ENCODE results near the gene F10. TPM values are rescaled to one million over a fixed set of nuclear protein-coding genes. Genes with fewer than 3 reads are reported as not detected.
A peak's percentile ranks its signal among the peaks of the same experiment; 100 is the strongest.

The F10 gene
- total RNA-seq, 6 donors from 2014 or later = 5.3 to 25.0 (median 8.8) TPM

DNA sequence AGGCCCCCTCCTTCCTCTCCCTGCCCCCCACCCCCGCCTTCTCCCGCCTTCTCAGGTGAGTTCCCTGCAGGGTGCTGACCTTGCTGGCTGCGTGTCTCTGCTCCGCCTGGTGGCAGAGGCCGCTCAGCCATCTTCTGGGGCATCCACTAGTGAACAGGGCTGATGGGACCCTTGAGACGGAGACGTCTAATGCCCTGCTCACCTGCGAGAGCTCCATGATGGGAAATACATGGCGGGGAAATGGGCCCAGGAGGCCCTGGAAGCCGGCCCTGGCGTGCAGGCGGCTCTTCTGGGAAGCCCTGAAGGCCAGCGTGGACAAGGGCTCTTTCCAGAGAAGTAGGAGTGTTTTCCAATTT is 32.2 kb upstream of the F10 start:
- TF ChIP-seq, protein P1, sequence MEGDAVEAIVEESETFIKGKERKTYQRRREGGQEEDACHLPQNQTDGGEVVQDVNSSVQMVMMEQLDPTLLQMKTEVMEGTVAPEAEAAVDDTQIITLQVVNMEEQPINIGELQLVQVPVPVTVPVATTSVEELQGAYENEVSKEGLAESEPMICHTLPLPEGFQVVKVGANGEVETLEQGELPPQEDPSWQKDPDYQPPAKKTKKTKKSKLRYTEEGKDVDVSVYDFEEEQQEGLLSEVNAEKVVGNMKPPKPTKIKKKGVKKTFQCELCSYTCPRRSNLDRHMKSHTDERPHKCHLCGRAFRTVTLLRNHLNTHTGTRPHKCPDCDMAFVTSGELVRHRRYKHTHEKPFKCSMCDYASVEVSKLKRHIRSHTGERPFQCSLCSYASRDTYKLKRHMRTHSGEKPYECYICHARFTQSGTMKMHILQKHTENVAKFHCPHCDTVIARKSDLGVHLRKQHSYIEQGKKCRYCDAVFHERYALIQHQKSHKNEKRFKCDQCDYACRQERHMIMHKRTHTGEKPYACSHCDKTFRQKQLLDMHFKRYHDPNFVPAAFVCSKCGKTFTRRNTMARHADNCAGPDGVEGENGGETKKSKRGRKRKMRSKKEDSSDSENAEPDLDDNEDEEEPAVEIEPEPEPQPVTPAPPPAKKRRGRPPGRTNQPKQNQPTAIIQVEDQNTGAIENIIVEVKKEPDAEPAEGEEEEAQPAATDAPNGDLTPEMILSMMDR (IDR thresholded peaks at IDR 0.05) = no peak
- no peak for TF ChIP-seq POLR2A (IDR thresholded peaks at IDR 0.05)
- TF ChIP-seq POLR2AphosphoS5 (IDR thresholded peaks at IDR 0.05) = no peak
- TF ChIP-seq EP300 (IDR thresholded peaks at IDR 0.05) = no peak

DNA sequence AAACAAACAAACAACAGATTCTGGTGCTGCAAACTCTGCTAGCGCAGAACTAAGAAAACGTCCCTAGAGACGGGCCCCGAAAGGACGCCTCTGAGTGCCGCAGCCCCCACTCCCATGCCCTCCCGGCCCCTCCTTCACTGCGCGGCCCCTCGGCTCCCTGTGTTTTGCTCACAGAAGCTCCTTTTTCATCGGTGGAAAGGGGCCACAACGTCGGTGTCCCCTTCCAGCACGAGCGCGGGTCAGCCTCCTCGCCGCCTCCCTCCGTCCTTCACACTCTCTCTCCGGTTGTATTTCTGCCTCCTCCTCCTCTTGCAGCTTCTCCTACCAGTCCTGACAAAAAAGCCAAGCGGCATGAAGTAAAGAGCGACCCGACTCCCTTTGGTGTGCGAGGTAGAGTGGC is 31.8 kb upstream of the F10 start:
- Histone ChIP-seq H3K27ac (no peak overlapping the region), H3K27me3 (no peaks in the 10 kb centered on the region), H3K4me3 (no peak overlapping the region), H3K4me1 (no peaks in the 10 kb centered on the region), H3K9me3 (no peaks in the 10 kb centered on the region), H3K36me3 (peaks cover 0 to 53% (median 16%) of the 10 kb centered on the region in 4 donors)
- DNase-seq = no peak
- no peak for ATAC-seq (ENCODE audit: low FRiP score in 2 of 2)
- 92 to 93% methylated on average over 24 of the region's 24 CpGs for WGBS, 2 donors
- TF ChIP-seq EP300 (IDR thresholded peaks at IDR 0.05) (no peak), POLR2AphosphoS5 (IDR thresholded peaks at IDR 0.05) (no peak), POLR2A (IDR thresholded peaks at IDR 0.05) (no peak)
- TF ChIP-seq, protein P1 (IDR thresholded peaks at IDR 0.05) = no peak

More for the DNA sequence above, 32.2 kb upstream of the F10 start:
- Histone ChIP-seq H3K9me3 (no peaks in the 10 kb centered on the region), H3K27me3 (no peaks in the 10 kb centered on the region), H3K27ac (no peak overlapping the region), H3K4me1 (no peaks in the 10 kb centered on the region), H3K4me3 (no peak overlapping the region), H3K36me3 (peaks cover 0 to 54% (median 16%) of the 10 kb centered on the region in 4 donors)
- DNase-seq = no peak
- WGBS, 2 donors = 90 to 92% methylated on average over 11 to 13 of the region's 13 CpGs
- no peak for ATAC-seq (ENCODE audit: low FRiP score in 2 of 2)

- no peak for ATAC-seq (ENCODE audit: low FRiP score in 2 of 2)
- peak in 1 of 2 donors; percentile 64 for DNase-seq
- 86 to 90% methylated on average over 17 to 30 of the region's 30 CpGs for WGBS, 2 donors
These were observed 31.3 kb upstream of the F10 start for GRCh38 chr13:113091211-113091771.

DNA sequence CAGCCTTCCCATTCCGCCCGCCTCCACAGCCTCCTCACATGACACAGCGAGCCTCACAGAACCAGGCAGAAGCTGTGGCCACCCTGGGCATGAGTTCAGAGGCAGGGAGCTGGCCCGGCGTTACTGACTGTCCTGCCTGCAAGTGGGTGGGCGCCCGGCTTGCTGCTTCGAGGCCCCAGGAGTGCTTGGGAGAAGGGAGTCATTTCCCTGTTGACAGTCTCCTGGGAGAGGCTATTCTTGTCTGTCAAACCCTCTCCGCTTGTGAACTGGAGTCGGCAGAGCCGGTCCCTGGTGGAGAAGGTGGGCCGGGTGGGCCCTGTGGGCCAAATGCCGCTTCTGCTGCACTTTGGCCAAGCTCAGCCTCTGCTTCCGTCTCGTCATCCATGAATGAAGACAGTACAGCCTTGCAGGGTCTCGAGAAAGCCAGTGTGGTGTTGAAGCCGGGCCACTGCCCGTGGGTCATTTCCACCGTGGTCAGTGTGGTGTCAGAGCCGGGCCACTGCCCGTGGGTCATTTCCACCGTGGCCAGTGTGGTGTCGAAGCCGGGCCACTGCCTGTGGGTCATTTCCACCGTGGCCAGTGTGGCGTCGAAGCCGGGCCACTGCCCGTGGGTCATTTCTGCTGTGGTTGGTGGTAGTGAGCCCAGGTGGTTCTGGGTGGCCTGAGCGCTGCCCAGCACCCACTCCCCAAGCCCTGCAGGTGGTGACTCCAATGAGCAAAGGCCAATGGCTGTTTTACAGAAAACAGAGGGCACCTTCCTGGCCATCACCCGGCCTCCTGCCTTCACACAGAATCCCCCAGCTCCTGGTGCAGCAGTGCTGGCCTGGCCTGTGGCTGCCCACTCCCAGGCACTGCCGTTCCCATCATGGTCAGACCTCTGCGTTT is 30.5 kb upstream of the F10 start:
- no peak for TF ChIP-seq EP300 (IDR thresholded peaks at IDR 0.05)
- TF ChIP-seq POLR2AphosphoS5 (IDR thresholded peaks at IDR 0.05) = no peak
- TF ChIP-seq, protein P1 (IDR thresholded peaks at IDR 0.05) = no peak
- no peak for TF ChIP-seq POLR2A (IDR thresholded peaks at IDR 0.05)
- Histone ChIP-seq H3K9me3 (no peaks in the 10 kb centered on the region), H3K27ac (no peak overlapping the region), H3K36me3 (peaks cover 0 to 47% (median 15%) of the 10 kb centered on the region in 4 donors), H3K4me3 (no peak overlapping the region), H3K4me1 (no peaks in the 10 kb centered on the region), H3K27me3 (no peaks in the 10 kb centered on the region)
- 90 to 91% methylated on average over 15 to 33 of the region's 33 CpGs for WGBS, 2 donors
- DNase-seq = peak in 1 of 2 donors; percentile 75
- ATAC-seq (ENCODE audit: low FRiP score in 2 of 2) = no peak

More at GRCh38 chr13:113091211-113091771, 31.3 kb upstream of the F10 start:
- Histone ChIP-seq H3K36me3 (peaks cover 0 to 52% (median 16%) of the 10 kb centered on the region in 4 donors), H3K27me3 (no peaks in the 10 kb centered on the region), H3K4me1 (no peaks in the 10 kb centered on the region), H3K9me3 (no peaks in the 10 kb centered on the region), H3K27ac (no peak overlapping the region), H3K4me3 (no peak overlapping the region)
- no peak for TF ChIP-seq POLR2A (IDR thresholded peaks at IDR 0.05)

DNA sequence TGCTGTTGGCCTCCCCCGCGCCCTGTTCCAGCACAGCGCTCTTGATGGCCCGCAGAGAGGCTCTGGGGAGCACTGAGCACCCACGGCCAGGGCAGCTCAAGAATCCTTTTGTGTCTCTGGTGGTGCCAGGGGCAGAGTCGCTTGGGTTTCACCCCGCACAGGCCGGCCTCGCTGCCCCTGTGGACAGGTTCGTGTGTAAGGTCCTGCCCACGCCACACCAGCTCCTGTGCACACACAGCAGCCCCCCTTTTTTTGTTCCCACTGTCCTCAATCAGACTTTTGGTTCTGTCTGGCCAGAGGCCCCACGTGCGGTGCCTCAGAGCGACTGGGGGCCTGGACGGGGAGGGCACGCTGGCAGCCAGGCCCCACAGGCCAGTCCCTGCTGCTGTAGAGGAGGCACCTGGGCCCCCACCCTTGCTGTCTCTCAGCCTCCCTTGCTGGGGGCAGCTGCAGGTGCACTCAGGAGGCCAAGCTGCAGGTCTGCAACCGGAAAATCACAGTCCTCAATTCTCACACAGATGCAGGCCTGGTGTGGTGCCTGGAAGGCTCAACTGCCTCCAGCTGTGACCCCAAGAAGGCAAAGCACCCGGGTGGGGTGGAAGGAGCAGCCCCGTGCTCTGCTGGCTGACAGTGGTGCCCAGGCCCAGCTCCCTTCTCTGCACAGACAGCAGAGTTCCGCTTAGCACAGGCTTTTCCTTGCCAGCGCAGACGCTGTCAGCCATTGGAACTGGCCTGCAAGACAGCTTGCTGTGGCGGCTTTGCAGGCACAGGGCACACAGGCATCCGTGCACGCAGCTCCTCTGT is 29.6 kb upstream of the F10 start:
- no peak overlapping the region for H3K4me3 ChIP-seq
- TF ChIP-seq, protein P1 (IDR thresholded peaks at IDR 0.05) = no peak
- TF ChIP-seq EP300 (IDR thresholded peaks at IDR 0.05) (no peak), POLR2A (IDR thresholded peaks at IDR 0.05) (no peak), POLR2AphosphoS5 (IDR thresholded peaks at IDR 0.05) (no peak)
- ATAC-seq (ENCODE audit: low FRiP score in 2 of 2) = no peak
- H3K27me3 ChIP-seq = no peaks in the 10 kb centered on the region
- 92 to 93% methylated on average over 16 to 25 of the region's 25 CpGs for WGBS, 2 donors
- no peaks in the 10 kb centered on the region for H3K9me3 ChIP-seq
- no peak overlapping the region for H3K27ac ChIP-seq
- H3K36me3 ChIP-seq = peaks cover 0 to 39% (median 11%) of the 10 kb centered on the region in 4 donors
- peak in 1 of 2 donors; percentile 70 for DNase-seq
- H3K4me1 ChIP-seq = no peaks in the 10 kb centered on the region
